GM18858 (cell line): ENCODE data around the gene ITGB2.
"Not testable (repeated sequence)": the region's sequence is repeated elsewhere in the genome, so short reads cannot be mapped to it uniquely, and the experiment has no call there.

ENCODE experiments used
- ATAC-seq: cut with Tn5 transposase; IDR thresholded peaks from one replicate; pipeline ENCODE4 v1.9.1; 2021; ENCODE audit not compliant: unreplicated experiment

The ITGB2 gene

GRCh38 chr21:44887126-44887806 lies 33.4 kb downstream of the ITGB2 start:
- no peak for ATAC-seq

GRCh38 chr21:44886113-44887075 lies 34.3 kb downstream of the ITGB2 start:
- ATAC-seq: no peak

GRCh38 chr21:44885615-44886014 lies 35.1 kb downstream of the ITGB2 start:
- no peak for ATAC-seq

- ATAC-seq: no peak
These were observed 36.6 kb downstream of the ITGB2 start for GRCh38 chr21:44884097-44884496.

GRCh38 chr21:44883250-44883649 lies 37.4 kb downstream of the ITGB2 start:
- ATAC-seq: no peak

GRCh38 chr21:44881198-44881872 lies 39.4 kb downstream of the ITGB2 start:
- ATAC-seq: no peak

GRCh38 chr21:44880405-44881197 lies 40.1 kb downstream of the ITGB2 start:
- ATAC-seq: no peak

- not testable (repeated sequence) for ATAC-seq
These were observed 41.5 kb downstream of the ITGB2 start for GRCh38 chr21:44879238-44879637.

- no peak for ATAC-seq
These were observed 42.4 kb downstream of the ITGB2 start for GRCh38 chr21:44878053-44878982.

GRCh38 chr21:44876849-44877575 lies 43.7 kb downstream of the ITGB2 start:
- no peak for ATAC-seq

GRCh38 chr21:44875316-44875700 lies 45.4 kb downstream of the ITGB2 start:
- no peak for ATAC-seq

GRCh38 chr21:44874497-44875315 lies 46.0 kb downstream of the ITGB2 start:
- ATAC-seq: no peak

- no peak for ATAC-seq
These were observed 46.5 kb downstream of the ITGB2 start for GRCh38 chr21:44874240-44874496.

- peak; percentile 52 for ATAC-seq
These were observed 47.1 kb downstream of the ITGB2 start, which contains the start of gene PTTG1IP for GRCh38 chr21:44873356-44874239. PTTG1IP (minus strand) TSS chr21:44873690; CDS start chr21:44873616, 74 bp downstream.

GRCh38 chr21:44872649-44873355 lies 47.9 kb downstream of the ITGB2 start:
- no peak for ATAC-seq

- no peak for ATAC-seq
These were observed 48.4 kb downstream of the ITGB2 start for GRCh38 chr21:44872323-44872648.
